HG03342 (cell line): ENCODE data around the gene GPX4.

Experiments
- ATAC-seq: cut with Tn5 transposase; IDR thresholded peaks from one replicate; pipeline ENCODE4 v1.9.1; 2021; ENCODE audit warnings: mild to moderate bottlenecking, moderate library complexity; ENCODE audit not compliant: unreplicated experiment

GPX4 gene

DNA sequence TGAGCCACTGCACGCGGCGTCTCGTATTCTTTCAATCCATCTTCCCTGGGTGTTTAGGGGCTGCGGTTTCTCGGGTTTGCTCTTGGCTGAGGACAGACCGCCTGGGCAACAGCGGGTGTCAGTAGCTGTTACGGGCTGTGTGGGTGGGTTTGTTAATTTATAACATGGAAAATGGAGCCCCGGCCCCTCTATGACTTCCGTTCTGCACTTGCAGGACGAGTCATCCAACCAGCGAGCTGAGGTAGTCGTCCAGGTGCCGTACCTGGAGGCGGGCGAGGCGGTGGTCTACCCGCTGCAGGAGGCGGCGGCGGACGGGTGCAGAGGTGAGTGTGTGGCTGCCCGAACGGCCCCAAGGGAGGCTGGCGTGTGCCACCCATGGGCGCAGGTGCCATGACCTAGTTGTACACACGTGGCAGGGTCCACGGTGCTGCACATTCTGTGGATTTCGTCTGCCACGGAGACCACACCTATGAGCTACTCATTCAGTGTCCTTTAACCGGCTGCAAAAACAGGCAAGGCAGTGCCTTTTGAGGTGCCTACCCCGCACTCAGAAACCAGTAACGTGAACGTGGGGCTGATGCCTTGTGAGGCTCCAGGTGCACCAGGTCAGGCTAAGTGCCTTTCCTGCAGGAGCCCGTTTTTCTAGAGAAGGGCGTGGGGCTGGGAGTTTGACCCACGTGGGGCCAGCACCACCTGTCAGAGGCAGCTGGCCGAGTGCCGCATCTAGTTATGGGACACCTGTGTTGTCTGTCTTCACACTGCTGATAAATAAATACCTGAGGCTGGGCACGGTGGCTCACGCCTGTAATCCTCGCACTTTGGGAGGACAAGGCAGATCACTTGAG is 19.5 kb upstream of the GPX4 start:
- ATAC-seq = no peak

- no peak for ATAC-seq
Measured at GRCh38 chr19:1085053-1085658, 18.6 kb upstream of the GPX4 start.

DNA sequence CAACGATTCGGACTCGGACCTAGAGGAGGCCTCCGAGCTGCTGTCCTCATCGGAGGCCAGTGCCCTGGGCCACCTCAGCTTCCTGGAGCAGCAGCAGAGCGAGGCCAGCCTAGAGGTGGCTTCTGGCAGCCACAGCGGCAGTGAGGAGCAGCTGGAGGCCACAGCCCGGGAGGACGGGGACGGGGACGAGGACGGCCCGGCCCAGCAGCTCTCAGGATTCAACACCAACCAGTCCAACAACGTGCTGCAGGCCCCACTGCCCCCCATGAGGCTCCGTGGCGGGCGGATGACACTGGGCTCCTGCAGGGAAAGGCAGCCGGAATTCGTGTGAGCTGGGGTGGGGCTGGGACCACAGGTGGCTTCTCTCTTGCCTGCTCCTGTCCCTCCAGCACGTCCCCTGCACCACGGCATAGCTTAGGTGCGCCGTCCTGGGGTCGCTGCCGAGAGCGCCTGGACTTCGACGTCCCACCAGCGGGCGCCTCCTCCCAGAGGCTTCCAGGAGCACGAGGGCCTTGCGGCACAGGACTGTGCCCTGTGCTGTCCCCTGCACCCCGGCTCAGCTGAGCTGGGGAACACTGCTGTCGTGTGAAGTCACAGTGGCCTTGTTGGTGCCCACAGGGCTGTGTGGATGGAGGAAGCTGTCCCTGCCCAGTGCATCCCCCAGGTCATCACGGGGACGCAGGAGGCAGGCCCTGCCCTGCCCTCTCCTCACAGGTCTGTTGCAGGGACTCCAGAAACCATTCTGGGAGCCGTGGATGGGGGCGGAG is 17.9 kb upstream of the GPX4 start:
- no peak for ATAC-seq

- no peak for ATAC-seq
Measured at GRCh38 chr19:1086613-1087012, 17.2 kb upstream of the GPX4 start.

- no peak for ATAC-seq
Measured at GRCh38 chr19:1087813-1088415, 15.9 kb upstream of the GPX4 start.

DNA sequence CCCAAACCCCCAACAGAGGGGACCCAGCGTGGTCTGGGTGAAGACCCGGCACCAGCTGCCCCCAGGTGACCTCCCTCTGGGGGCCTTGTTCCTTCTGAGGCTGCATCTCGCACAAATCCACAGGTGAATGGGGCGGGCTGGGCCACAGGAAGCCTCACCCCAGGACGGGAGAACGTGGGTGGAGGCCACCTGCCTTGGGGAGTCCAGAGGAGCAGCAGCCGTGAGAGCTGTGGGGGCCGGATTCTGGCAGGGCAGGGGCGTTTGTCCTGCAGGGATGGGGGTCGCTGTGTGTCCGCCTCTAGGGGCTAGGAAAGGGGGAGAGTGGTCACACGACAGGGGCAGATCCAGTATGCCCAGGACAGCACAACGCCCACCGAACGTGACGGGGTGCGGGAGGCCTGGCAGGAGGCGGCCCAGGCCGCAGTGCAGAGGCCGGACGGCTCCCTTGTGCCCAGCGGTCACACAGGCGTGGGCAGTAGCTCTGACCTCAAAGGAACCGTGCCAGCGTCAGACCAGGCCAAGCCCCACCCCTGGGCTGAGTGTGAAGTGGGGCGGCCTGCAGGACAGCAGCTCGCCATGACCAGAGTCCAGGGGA is 15.3 kb upstream of the GPX4 start:
- no peak for ATAC-seq

GRCh38 chr19:1089126-1089771 is 14.5 kb upstream of the GPX4 start:
- no peak for ATAC-seq

GRCh38 chr19:1089891-1090290 is 13.9 kb upstream of the GPX4 start:
- ATAC-seq = no peak

DNA sequence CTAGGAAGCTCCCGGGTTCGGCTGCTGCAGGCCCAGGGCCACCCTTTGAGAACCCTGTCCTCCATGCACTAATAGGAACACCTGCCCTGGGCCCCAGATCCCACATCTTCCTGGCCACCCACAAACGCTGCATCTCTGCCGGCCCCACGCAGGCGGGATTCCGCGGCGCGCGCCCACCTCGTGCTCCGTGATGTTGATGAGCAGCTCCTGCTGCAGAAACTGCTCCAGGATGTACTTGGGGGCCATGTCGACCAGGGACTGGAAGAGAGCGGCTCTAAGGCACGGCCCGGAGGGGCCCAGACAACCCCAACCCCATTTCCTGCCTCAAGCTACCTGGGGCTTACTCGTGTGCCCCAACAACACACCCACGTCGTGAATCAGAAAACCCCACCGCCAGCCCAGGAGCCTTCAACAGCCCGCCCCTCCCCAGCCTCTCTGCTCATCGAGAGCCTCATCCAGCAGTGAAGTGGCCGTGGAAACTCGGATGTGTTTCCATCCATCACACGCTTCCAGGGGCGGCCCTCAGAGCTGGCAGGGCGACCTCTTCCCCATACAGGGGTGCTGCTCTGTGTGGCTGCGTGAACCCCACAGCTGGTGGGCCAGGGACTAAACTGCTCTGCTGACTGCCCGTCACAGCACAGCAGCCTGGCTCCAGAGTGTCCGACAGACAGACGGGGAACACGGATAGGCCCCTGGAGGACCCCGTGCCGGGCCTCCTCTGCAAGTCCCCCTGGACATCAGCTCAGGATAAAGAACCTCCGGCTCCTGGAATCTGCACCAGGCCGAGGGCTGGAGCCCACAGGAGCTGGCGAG is 12.9 kb upstream of the GPX4 start:
- no peak for ATAC-seq

DNA sequence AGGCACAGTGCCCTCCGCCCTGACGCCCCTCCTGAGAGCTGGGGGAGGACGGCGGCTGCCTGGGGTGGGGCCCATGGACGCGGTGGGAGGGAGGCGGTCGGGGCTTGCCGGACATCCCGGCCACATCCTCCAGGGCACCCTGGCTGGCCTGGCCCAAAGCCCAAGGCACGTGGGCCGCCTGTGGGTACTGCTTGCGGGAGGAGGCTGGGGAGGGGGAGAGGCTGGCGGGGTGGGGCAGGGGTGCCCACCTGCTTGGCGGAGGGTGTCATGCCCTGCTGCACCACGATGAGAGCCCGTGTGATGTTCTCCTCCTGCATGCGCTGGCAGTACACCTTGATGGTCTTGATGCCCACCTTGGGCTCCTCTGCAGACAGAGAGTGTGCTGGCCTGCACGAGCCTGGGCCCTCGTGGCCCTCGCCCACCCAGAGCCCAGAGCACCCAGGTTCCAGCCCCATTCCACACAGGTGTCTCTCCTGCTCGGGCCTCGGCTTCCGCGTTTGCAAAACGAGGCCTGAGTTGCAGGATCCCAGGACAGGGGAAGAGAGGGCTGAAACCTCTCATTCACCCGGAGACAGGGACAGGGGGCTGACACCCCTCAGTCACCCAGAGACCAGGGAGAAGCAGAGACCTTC is 12.1 kb upstream of the GPX4 start:
- no peak for ATAC-seq

- ATAC-seq = no peak
Measured at GRCh38 chr19:1093330-1093729, 10.5 kb upstream of the GPX4 start.

DNA sequence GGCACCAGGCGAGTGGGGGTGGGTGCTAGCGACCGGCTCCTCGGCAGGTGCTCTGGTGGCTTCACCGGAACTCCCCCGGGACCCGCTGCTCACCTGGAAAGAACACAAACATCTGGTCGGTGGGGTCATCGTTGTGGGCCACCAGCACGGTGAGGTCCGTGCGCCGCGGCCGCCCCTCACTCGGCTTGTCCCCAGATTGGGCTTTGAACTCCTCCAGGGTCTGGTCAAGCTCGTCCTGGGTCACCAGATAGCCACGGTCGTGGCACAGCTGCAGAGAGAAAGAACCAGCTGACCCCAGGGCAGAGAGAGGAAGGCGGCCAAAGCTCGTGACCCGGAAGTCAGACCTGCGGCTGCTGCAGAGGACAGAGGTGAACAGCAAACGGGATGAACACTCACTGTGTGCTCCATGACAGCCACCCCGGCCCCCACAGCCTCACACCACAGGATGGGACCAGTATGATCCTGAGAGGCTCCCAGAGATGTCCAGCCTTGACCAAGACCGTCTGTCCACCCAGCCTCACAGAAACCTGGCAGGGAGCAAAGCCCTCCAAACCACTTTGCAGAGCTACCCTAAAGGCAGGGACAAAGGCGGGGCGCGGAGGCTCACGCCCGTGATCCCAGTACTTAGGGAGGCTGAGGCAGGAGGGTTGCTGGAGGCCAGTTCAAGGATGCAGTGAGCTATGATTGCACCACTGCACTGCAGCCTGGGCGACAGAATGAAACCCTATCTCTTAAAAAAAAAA is 9.8 kb upstream of the GPX4 start:
- no peak for ATAC-seq

- ATAC-seq = no peak
Measured at GRCh38 chr19:1094655-1094977, 9.2 kb upstream of the GPX4 start.

DNA sequence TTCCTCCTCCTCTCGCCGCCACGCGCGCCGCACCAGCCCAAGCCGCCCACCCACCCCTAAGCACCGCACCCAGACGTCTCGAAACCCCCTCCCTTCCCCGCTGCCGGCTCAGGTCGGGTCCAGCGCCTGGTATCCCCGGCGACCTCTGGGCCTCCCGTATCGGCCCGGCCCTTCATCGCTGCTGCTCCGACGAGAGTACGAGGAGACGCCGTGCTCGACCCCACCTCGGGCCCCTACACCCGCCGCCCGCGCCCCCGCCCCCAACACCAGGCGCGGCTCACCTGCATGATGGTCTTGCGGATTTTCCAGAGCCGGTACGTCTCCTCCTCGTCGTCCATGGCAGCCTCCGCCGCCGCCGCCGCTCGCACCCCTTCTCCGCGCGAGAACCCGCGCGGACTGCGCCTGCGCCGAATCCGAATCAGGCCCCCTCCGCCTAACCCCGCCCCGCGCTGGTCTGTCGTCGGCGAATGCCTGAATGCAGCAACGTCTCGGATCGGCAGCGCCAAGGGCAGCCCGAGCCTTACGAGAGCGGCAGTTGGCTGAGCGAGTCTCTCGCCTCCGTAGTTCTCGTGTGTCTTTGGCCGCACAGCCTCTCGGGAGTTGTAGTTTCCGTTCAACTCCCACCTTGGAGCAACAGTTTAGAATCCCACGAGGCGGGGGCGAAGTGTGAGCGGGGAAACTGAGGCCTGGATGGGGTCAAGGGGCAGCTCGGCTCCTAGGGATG is 8.7 kb upstream of the GPX4 start, which contains the start of gene POLR2E:
Gene POLR2E, minus strand, starts transcription at position 398 of the 724 bp plus-strand sequence. Its CDS starts 60 bp downstream, at position 338.
- peak; percentile 89 for ATAC-seq

- ATAC-seq = no peak
Measured at GRCh38 chr19:1097810-1098176, 6.0 kb upstream of the GPX4 start.

DNA sequence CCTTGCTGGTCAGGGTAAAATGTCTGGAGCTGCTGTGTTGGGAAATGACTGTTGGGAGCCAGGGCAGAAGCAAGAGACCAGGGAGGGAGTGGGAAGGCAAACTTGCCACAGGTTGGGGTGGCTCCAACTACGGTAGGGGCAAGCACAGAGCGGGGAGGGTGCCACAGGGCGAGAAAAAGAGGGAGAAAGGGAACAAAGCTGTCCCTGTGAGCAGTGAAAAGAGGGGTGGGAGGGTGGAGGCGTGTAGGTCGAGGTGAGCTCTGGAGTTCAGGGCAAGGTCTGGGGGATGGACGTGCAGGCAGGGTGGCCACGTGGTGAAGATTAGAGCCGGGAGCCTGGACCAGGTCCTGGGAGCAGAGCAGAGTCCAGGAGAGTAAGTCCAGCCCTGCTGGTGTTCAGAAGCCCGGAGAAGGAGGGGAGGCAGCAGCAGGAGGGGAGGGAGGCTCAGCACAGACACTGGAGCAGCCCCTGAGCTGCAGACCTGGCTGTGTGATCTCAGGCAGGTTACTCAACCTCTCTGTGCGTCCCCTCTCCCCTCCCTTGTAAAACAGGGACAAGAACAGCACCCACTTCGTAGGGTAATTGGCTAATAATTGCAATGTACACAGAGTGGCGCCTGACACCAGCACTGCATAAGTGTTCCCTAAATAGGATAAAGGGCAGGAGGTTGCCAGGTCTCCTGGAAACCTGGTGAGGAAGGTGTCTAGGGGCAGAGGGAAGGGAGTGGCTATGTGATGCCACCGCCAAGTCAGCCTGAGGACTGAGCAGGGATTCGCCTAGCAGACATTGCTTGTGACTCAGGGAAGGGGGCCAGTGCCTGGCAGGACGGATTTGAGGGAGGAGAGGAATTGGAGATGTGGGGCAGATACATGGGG is 5.4 kb upstream of the GPX4 start:
- ATAC-seq = no peak

DNA sequence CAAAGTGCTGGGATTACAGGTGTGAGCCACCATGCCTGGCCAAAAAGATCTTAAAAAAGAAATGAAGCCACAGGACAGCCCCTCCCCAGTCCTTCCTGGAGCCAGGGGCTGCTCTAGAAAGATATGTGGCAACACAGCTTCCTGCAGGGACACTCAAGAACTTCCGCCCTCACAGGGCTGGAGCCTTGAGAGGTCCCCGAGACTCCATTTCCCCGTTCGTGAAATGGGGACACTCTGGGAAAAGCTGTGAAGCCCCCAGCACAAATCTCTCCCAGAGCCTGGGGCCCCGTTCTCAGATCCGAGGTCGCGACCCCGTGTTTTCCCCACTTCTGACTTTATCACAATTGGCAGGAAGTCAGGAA is 2.5 kb upstream of the GPX4 start:
- no peak for ATAC-seq
